IgD-negative memory B cell (primary cell): ENCODE measurements around the gene ARMS2. TPM values are rescaled to one million over a fixed set of nuclear protein-coding genes. Genes with fewer than 3 reads are reported as not detected.

Source experiments
- H3K27ac Mint-ChIP-seq, 3 donors: one replicate each; pipeline ENCODE4 v1.8.0; 2020 to 2022; ENCODE audit warnings: mild to moderate bottlenecking in 3 of 3, mixed read lengths in 3 of 3, moderate library complexity in 1 of 3
- H3K27me3 Mint-ChIP-seq: one replicate; pipeline ENCODE4 v1.8.0; 2021; ENCODE audit warnings: mixed read lengths
- H3K36me3 Mint-ChIP-seq: one replicate; pipeline ENCODE4 v1.8.0; 2020; ENCODE audit warnings: mild to moderate bottlenecking, mixed read lengths
- H3K4me1 Mint-ChIP-seq, 3 donors: one replicate each; pipeline ENCODE4 v1.8.0; 2020 to 2022; ENCODE audit warnings: mixed read lengths in 3 of 3, mild to moderate bottlenecking in 1 of 3
- H3K4me3 Mint-ChIP-seq, 4 donors: one replicate each; pipeline ENCODE4 v1.8.0; 2020 to 2022; ENCODE audit warnings: mild to moderate bottlenecking in 4 of 4, mixed read lengths in 4 of 4, moderate library complexity in 3 of 4
- H3K9me3 Mint-ChIP-seq, 3 donors: one replicate each; pipeline ENCODE4 v1.8.0; 2020 to 2021; ENCODE audit warnings: mixed read lengths in 3 of 3, mild to moderate bottlenecking in 1 of 3
- polyA plus RNA-seq: library from polyadenylated mRNA; unstranded; fragments of 300-500 nt; fragmentation: Illumina TruSeq; gene quantifications from one replicate; pipeline ENCODE4 v1.2.3, GENCODE V29; 2021

Gene ARMS2, protein sequence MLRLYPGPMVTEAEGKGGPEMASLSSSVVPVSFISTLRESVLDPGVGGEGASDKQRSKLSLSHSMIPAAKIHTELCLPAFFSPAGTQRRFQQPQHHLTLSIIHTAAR
- not detected for polyA plus RNA-seq

DNA sequence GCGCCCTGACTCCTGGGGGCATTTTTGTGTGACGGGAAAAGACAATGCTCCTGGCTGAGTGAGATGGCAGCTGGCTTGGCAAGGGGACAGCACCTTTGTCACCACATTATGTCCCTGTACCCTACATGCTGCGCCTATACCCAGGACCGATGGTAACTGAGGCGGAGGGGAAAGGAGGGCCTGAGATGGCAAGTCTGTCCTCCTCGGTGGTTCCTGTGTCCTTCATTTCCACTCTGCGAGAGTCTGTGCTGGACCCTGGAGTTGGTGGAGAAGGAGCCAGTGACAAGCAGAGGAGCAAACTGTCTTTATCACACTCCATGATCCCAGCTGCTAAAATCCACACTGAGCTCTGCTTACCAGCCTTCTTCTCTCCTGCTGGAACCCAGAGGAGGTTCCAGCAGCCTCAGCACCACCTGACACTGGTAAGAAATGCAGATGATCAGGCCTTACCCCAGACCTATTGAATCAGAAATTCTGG, at the start of gene ARMS2:
TSS of gene ARMS2 (plus strand) at position 51 of the 478 bp plus-strand sequence. CDS start at position 126, 75 bp downstream.
- Mint-ChIP-seq H3K4me1 (no peaks in the 10 kb centered on the region), H3K9me3 (no peaks in the 10 kb centered on the region), H3K27me3 (peaks cover 32% of the 10 kb centered on the region), H3K27ac (no peak within 1 kb of the TSS), H3K36me3 (no peaks in the 10 kb centered on the region), H3K4me3 (no peak within 1 kb of the TSS)

DNA sequence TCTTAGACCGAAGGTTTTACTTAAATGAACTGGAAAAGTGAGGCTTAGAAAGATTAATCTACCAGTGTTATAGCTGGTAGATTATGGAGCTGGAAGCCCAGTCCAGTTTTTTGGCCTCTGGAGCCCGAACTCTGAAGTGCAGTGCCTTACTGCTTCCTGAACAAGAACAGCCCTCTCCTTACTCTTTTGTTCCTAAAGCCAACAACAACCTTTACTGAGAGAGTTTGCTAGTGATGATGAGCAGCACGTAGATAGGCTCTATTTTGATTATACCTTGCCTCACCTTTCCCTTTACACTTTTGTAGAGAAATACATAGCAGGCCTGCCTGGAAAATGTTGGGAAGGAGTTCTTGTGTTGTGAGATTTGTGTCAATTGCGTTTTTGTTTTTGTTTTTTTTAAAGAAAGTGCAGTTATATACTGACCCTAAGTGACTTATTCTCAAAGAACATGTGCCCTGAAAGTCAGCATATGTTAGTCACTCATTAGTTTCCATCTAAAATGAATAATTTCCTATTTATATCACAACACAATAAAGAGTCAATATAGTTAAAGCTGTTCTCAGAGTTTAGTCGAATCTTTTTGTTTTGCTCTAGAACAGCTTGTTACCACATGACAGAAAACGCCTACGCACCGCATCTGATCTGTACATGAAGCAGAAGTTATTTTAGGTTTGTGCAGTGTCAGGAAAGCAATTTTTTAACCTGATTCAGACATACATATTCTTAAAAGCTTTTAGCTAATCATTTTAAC, 46.9 kb upstream of the ARMS2 start:
- Mint-ChIP-seq H3K36me3 (peaks cover 5% of the 10 kb centered on the region), H3K4me3 (no peak overlapping the region), H3K4me1 (no peaks in the 10 kb centered on the region), H3K27ac (no peak overlapping the region), H3K27me3 (peaks cover 2% of the 10 kb centered on the region), H3K9me3 (no peaks in the 10 kb centered on the region)

DNA sequence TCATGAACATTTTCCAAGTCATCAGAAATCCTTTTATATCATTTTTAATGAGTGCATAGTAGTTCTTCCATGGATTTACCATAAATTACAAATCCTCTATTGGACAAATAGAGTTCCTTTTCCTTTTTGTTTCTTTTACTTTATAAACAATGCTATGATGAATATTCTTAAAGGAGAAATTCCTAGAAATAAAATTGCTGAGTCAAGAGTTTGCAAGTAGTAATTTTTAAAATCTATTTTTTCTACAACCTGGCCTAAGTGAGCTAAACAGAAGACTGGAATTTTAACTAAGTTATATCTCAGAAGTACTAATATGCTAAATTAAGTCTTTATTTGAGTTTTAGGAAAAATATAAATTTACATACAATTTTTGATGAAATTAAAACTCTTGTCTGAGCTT, 41.1 kb upstream of the ARMS2 start:
- peaks cover 12% of the 10 kb centered on the region for H3K36me3 Mint-ChIP-seq
- H3K27me3 Mint-ChIP-seq, result peaks cover 2% of the 10 kb centered on the region
- H3K9me3 Mint-ChIP-seq, result no peaks in the 10 kb centered on the region
- H3K27ac Mint-ChIP-seq, result no peak overlapping the region
- H3K4me1 Mint-ChIP-seq, result peaks cover 7 to 11% (median 8%) of the 10 kb centered on the region in 3 donors
- H3K4me3 Mint-ChIP-seq, result no peak overlapping the region

DNA sequence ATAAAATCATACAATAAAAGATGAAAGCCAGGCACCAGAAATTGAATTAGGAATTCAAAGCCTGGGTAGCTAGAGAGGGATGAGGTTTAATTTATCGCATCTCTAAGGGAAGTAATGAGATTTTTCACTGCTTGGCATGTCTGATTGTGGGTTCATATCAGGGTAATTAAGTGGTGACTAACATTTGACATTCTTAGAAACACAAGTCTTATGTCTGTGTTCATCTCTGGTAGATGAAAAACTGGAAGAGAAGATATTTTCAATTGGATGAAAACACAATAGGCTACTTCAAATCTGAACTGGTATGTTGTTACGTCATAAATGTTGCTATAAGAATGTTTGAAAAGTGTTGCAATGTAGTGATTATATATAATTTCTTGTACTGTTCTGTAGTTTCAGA, 36.8 kb upstream of the ARMS2 start:
- Mint-ChIP-seq H3K36me3 (peaks cover 15% of the 10 kb centered on the region), H3K27ac (no peak overlapping the region)

DNA sequence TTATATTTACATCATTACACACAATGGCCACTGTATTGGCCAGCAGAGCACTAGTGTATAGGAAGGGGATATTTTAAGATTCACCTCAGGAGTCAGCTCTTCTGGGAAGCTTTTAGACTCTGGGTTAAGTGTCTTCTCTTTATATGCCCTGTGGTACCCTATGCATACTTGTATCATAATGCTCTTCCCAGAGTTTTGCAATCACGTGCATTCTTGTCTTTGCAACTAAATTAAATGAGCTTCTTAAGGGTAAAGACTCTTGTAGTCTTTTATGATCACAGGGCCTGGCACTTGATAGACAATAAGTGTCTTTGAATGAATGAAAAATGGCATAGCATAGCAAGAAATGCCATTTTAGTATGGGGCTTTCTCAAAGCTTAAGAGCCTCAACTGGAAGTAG, 35.4 kb upstream of the ARMS2 start:
- Mint-ChIP-seq H3K4me1 (peaks cover 8 to 18% (median 11%) of the 10 kb centered on the region in 3 donors), H3K27ac (no peak overlapping the region), H3K9me3 (no peaks in the 10 kb centered on the region), H3K4me3 (no peak overlapping the region), H3K36me3 (peaks cover 14% of the 10 kb centered on the region), H3K27me3 (no peaks in the 10 kb centered on the region)

More for the DNA sequence above, 36.8 kb upstream of the ARMS2 start:
- H3K27me3 Mint-ChIP-seq, result no peaks in the 10 kb centered on the region
- H3K4me1 Mint-ChIP-seq, result peaks cover 8 to 16% (median 11%) of the 10 kb centered on the region in 3 donors
- H3K9me3 Mint-ChIP-seq, result no peaks in the 10 kb centered on the region
- peak overlapping the region in 1 of 4 donors; percentile 10 for H3K4me3 Mint-ChIP-seq

DNA sequence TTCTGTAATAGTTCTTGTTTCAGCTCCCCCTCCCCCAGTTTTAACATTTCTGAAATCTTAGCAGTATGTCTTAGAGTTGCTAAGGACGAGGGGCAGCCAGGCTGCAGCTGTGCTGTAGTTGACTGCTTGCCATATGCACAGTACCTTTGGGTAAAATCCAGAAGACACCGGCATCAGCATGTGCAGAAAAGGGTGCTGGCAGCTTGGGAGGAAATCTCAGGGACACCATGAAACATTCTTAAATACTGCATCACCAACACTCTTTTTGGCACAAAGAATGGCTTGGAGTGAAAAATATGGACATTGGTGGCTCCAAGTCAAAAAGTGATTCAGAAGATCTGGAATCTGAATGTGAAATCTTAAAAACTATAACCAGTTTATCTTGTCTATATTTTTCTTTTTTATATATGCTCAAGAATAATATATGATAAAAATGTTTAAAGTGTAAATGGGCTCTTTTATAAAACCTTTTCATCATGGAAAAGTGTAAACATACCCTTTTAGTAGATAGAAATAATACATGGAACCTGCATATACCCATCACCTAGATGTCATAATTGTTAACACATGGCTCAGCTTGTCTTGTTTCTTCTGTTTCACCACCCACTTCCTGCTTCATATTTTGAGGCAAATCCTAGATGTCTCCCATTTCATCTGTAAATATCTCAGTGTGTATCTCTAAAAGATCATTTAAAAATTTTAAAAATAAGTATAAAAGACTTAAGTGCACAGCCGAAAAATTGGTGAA, 34.4 kb upstream of the ARMS2 start:
- peaks cover 10 to 21% (median 16%) of the 10 kb centered on the region in 3 donors for H3K4me1 Mint-ChIP-seq
- no peak overlapping the region for H3K4me3 Mint-ChIP-seq
- H3K36me3 Mint-ChIP-seq, result peaks cover 12% of the 10 kb centered on the region
- H3K27ac Mint-ChIP-seq, result no peak overlapping the region
- H3K27me3 Mint-ChIP-seq, result no peaks in the 10 kb centered on the region
- no peaks in the 10 kb centered on the region for H3K9me3 Mint-ChIP-seq

DNA sequence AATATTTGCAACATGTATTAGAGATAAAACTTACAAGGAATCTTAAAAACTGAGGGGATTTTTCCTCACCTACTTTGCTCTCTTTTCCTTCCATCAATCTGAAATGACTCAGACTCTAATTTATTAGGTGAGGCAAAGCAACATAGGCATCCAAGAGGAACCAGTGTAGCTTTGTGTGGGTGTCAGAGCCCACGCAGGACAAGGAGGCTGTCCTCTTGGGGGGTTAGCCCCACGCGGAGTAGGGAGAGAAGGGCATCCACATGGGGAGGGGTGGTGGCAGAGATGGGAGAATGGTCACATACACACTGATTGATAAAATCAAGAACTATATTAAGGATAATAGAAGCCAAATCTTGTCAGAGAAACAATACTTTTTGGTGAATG, 33.8 kb upstream of the ARMS2 start:
- Mint-ChIP-seq H3K4me1 (peaks cover 10 to 21% (median 16%) of the 10 kb centered on the region in 3 donors), H3K9me3 (no peaks in the 10 kb centered on the region), H3K36me3 (peaks cover 10% of the 10 kb centered on the region), H3K4me3 (peak overlapping the region in 1 of 4 donors; percentile 71), H3K27ac (peak overlapping the region in 2 of 3 donors; percentile 11 to 76), H3K27me3 (no peaks in the 10 kb centered on the region)

DNA sequence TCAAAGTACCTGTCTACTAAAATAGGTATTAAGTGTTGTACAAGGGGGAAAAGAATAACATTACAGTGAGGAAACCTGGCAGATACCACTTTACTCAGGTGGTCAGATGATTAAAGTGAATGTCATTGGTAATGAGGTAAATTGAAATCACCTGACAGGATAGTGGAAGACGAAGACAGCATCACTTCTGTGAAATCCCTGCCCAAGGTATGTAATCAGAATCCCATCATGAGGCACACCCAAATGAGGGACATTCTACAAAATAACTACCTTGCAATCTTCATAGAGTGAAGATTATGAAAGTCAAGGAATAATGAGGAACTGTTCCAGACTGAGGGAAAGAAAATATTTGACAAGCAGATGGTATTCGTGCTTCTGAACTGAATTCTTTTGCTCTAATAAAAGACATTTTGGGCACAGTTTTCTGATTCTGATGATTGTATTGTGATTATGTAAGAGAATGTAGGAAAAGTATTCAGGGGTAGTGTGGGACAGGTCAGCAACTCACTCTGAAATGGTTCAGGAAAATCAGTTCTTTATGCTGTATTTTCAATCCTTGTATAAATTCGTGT, 33.3 kb upstream of the ARMS2 start:
- Mint-ChIP-seq H3K36me3 (peaks cover 9% of the 10 kb centered on the region), H3K27ac (peak overlapping the region in 2 of 3 donors; percentile 11 to 76), H3K4me1 (peaks cover 6 to 19% (median 16%) of the 10 kb centered on the region in 3 donors), H3K4me3 (no peak overlapping the region), H3K27me3 (no peaks in the 10 kb centered on the region), H3K9me3 (no peaks in the 10 kb centered on the region)

DNA sequence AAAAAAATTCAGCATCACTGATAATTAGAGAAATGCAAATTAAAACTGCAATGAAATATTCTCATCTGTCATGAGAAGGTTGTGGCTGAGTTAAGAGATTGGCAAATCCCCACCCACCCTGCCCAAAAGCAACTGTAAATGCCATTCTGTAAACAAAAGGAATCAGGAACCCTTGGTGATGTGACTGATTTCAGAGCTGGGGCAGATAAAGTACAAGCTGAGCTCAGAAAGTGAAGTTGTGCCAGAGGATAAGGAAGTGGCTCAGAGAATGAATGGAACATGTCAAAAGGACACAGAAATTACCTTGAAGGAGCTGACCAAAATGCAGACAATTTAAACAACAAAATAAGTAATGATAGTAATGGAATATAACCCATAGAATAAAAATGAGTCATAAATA, 32.7 kb upstream of the ARMS2 start:
- H3K4me3 Mint-ChIP-seq, result no peak overlapping the region
- peaks cover 3 to 17% (median 15%) of the 10 kb centered on the region in 3 donors for H3K4me1 Mint-ChIP-seq
- H3K9me3 Mint-ChIP-seq, result no peaks in the 10 kb centered on the region
- no peak overlapping the region for H3K27ac Mint-ChIP-seq
- H3K27me3 Mint-ChIP-seq, result no peaks in the 10 kb centered on the region
- peaks cover 8% of the 10 kb centered on the region for H3K36me3 Mint-ChIP-seq

DNA sequence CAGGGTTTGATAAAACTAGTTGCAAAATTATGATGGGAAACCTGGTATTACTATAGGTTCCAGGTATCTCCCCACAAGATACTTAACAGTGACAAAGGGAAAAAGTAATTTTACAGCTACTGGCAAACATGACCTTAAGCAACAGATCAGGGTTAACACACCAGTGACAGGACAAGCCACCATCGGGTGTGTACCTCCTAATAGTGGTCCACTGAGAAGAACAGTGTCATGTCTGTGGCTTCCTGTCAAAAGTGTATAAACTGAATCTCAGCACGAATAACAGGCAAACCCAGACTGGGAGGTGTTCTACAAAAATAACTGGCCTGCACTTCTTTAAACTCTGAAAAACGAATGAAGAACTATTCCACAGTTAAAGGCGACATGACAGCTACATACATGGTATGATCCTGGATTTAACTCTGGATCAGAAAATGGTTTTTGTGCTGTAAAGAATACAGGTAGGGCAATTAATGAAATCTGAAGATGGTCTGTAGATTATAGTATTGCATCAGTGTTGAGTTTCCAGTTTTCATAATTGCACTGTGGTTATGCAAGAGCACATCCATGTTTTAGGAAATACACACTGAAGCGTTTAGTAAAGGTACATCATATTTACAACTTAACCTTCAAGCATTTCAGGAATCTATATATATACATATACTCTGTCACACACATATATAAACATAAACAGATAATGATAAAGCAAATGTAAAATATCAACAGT, 32.0 kb upstream of the ARMS2 start:
- Mint-ChIP-seq H3K36me3 (peaks cover 10% of the 10 kb centered on the region), H3K9me3 (no peaks in the 10 kb centered on the region), H3K4me3 (no peak overlapping the region), H3K27ac (no peak overlapping the region), H3K27me3 (no peaks in the 10 kb centered on the region), H3K4me1 (peaks cover 3 to 18% (median 16%) of the 10 kb centered on the region in 3 donors)

DNA sequence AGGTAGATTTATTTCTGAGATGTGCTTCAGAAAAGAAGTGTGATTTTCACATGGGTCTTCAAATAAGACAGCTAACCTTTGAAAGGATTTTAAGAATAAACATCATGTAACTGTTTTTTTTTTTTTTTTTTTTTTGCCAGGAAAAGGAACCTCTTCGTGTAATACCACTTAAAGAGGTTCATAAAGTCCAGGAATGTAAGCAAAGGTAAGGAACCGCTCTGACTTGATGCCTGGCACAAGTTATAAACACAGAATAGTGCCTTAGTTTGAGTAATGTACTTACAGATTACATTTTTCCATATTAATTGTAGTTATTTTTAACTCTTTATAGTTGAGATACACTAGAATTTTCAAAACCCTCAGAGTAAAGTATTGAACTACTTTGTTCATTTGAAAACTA, 30.4 kb upstream of the ARMS2 start:
- no peak overlapping the region for H3K4me3 Mint-ChIP-seq
- no peaks in the 10 kb centered on the region for H3K27me3 Mint-ChIP-seq
- H3K4me1 Mint-ChIP-seq, result peaks cover 3 to 16% (median 16%) of the 10 kb centered on the region in 3 donors
- H3K27ac Mint-ChIP-seq, result no peak overlapping the region
- peaks cover 5% of the 10 kb centered on the region for H3K36me3 Mint-ChIP-seq
- H3K9me3 Mint-ChIP-seq, result no peaks in the 10 kb centered on the region

DNA sequence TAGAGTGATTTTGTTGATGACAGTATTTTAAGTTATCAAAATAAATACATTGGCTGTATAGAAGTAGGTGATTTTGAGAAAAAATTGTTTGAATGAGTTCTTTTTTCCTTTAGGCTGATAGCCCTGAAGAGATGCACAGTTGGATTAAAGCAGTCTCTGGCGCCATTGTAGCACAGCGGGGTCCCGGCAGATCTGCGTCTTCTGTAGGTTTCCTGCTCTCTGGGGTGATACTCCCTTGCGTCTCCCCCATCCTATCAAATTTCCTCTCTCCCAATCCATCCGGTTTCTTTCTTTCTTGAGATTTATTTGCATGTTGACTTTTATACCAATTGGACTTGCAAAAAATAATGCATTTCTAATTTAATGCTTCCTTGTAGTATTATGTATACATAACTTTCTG, 27.6 kb upstream of the ARMS2 start:
- Mint-ChIP-seq H3K36me3 (peaks cover 6% of the 10 kb centered on the region), H3K4me1 (peaks cover 3 to 12% (median 11%) of the 10 kb centered on the region in 3 donors), H3K4me3 (no peak overlapping the region), H3K9me3 (no peaks in the 10 kb centered on the region), H3K27me3 (no peaks in the 10 kb centered on the region), H3K27ac (no peak overlapping the region)

DNA sequence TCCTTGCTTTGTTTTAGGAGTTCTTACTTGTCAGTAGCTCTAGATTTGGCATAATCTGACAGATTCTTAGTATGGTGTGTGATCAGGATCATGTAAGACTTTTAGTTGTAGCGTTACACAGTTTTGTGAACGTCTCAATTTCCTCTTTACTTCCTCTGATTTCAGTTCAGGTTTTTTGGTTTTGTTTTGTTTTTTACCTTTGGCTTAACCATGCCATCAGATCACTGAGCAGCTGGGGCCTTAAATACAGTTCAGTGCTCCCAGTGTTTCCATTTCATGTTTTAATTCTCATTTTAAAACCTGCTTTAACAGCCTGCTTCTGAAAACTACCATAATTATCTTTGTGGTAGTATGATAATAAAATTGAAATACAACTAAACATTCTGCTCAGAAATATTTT, 27.2 kb upstream of the ARMS2 start:
- peaks cover 6% of the 10 kb centered on the region for H3K36me3 Mint-ChIP-seq
- H3K4me1 Mint-ChIP-seq, result peaks cover 3 to 12% (median 11%) of the 10 kb centered on the region in 3 donors
- H3K27ac Mint-ChIP-seq, result no peak overlapping the region
- no peaks in the 10 kb centered on the region for H3K27me3 Mint-ChIP-seq
- H3K9me3 Mint-ChIP-seq, result no peaks in the 10 kb centered on the region
- H3K4me3 Mint-ChIP-seq, result no peak overlapping the region

DNA sequence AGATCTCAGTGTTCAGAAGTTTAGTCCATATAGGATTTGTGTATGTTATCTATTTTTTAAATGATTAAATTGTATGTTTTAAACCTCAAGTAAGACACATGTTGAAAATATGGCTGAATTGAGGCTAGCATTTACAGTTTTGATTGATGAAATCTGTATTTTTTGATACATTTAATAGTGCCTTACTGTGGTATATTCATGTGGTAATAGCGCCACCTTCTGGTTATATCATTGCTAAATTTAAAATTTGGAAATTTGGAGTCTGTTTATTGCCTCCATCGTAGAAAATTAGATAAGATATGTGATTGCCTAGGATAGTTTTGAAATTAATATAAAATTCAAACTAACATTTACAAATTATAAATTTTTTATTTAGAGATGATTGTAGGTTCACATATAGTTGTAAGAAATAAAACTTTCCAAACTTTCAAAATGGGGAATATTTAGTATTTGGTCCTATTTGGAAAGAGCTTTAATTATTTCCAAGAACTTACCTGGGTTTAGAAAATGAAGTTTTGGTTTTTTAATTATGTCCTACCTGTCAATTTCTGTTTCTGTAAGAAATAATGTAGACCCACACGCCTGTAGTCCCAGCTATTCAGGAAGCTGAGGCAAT, 19.1 kb upstream of the ARMS2 start:
- Mint-ChIP-seq H3K4me3 (no peak overlapping the region), H3K4me1 (no peaks in the 10 kb centered on the region), H3K27me3 (no peaks in the 10 kb centered on the region), H3K9me3 (no peaks in the 10 kb centered on the region), H3K36me3 (peaks cover 2% of the 10 kb centered on the region), H3K27ac (no peak overlapping the region)
